Measurements from ENCODE around the gene IDI1.
"Not testable (repeated sequence)": the region's sequence is repeated elsewhere in the genome, so short reads cannot be mapped to it uniquely, and the experiment has no call there.

Gene IDI1

GRCh38 chr10:1048732-1049424 lies at the start of gene IDI1:
IDI1 (minus strand) TSS chr10:1049119; CDS start chr10:1049003, 116 bp downstream.
- peak; percentile 98 for DNase-seq

GRCh38 chr10:1097436-1097835 lies 48.5 kb upstream of the IDI1 start:
- DNase-seq, result no peak

- no peak for DNase-seq
Measured at GRCh38 chr10:1096287-1096889, 47.5 kb upstream of the IDI1 start.

- DNase-seq, result no peak
Measured at GRCh38 chr10:1095498-1095897, 46.6 kb upstream of the IDI1 start.

- no peak for DNase-seq
Measured at GRCh38 chr10:1094112-1095057, 45.5 kb upstream of the IDI1 start.

GRCh38 chr10:1093696-1094095 lies 44.8 kb upstream of the IDI1 start:
- DNase-seq, result no peak

- no peak for DNase-seq
Measured at GRCh38 chr10:1090696-1091095, 41.8 kb upstream of the IDI1 start.

- no peak for DNase-seq
Measured at GRCh38 chr10:1089017-1089689, 40.2 kb upstream of the IDI1 start.

GRCh38 chr10:1086787-1087186 lies 37.9 kb upstream of the IDI1 start:
- DNase-seq, result no peak

GRCh38 chr10:1085258-1085657 lies 36.3 kb upstream of the IDI1 start:
- no peak for DNase-seq

- no peak for DNase-seq
Measured at GRCh38 chr10:1084011-1084950, 35.4 kb upstream of the IDI1 start.

GRCh38 chr10:1083581-1083980 lies 34.7 kb upstream of the IDI1 start:
- no peak for DNase-seq

- no peak for DNase-seq
Measured at GRCh38 chr10:1078668-1079067, 29.7 kb upstream of the IDI1 start.

GRCh38 chr10:1074748-1075308 lies 25.9 kb upstream of the IDI1 start:
- no peak for DNase-seq

GRCh38 chr10:1074052-1074747 lies 25.3 kb upstream of the IDI1 start:
- DNase-seq, result no peak

GRCh38 chr10:1070919-1071318 lies 22.0 kb upstream of the IDI1 start:
- DNase-seq, result no peak

GRCh38 chr10:1068380-1069361 lies 19.8 kb upstream of the IDI1 start:
- no peak for DNase-seq

- not testable (repeated sequence) for DNase-seq
Measured at GRCh38 chr10:1066734-1067133, 17.8 kb upstream of the IDI1 start.

- DNase-seq, result no peak
Measured at GRCh38 chr10:1064964-1065247, 16.0 kb upstream of the IDI1 start.
